HepG2 (cell line): Measurements from ENCODE around the gene GNMT. TPM values are rescaled to one million over a fixed set of nuclear protein-coding genes. Genes with fewer than 3 reads are reported as not detected.

Source experiments
- ATAC-seq: fragments of 200-7000 bp; cut with Tn5 transposase; 3 replicates; pipeline ENCODE4 v1.9.1; 2020; ENCODE audit warnings: mild to moderate bottlenecking, moderate library complexity
- BruUV-seq: library from RNA; stranded (reverse); fragments of 400-500 nt; replicated peaks from 2 replicates; lab custom pipeline; 2021; lab: Mats Ljungman, UMichigan
- CTCF ChIA-PET: fragments of 300-600 bp; formaldehyde crosslinking; extraction: SDS; loops from one replicate; lab custom pipeline; 2021; ENCODE audit warnings: low total read pairs, inconsistent platforms, low intra/inter-chr PET ratio; lab: Yijun Ruan, JAX
- POLR2A ChIA-PET: fragments of 350-600 bp; sonication (Branson Sonifier 250); formaldehyde crosslinking; loops from one replicate; lab custom pipeline; 2020; ENCODE audit warnings: antibody characterized with exemption, inconsistent platforms; lab: Yijun Ruan, JAX
- DNase-seq: peaks from one replicate; pipeline ENCODE4 v3.0.0-alpha.2; 2015; ENCODE audit warnings: low spot score
- FAIRE-seq: peaks from 3 replicates; lab custom pipeline; 2011; peaks lifted over from hg19 to GRCh38; lab: Jason Lieb, UNC
- H2AFZ ChIP-seq: one replicate; pipeline ENCODE4 v1.6.1; 2011; ENCODE audit warnings: low read length, inconsistent platforms
- H3K27ac ChIP-seq: fragments of 300-600 bp; 3 replicates; pipeline ENCODE4 v1.8.0; 2011; ENCODE audit warnings: mixed run types, mild to moderate bottlenecking, mixed read lengths, low read length, inconsistent platforms; ENCODE audit not compliant: insufficient read depth; ENCODE audit errors: extremely low read length
- H3K27me3 ChIP-seq, 2 experiments: fragments of 200-600 bp in 1 of 2; 2 replicates in 1 of 2; 3 replicates in 1 of 2; pipeline versions ENCODE4 v1.6.0 to v1.8.0; 2011; ENCODE audit warnings: low read length in 2 of 2, mild to moderate bottlenecking in 2 of 2, moderate library complexity in 2 of 2, inconsistent platforms in 1 of 2; ENCODE audit not compliant: insufficient read depth in 2 of 2, control insufficient read depth in 1 of 2
- H3K36me3 ChIP-seq, 2 experiments: fragments of 200-600 bp in 1 of 2; replicated peaks in 1 of 2; 2 replicates in 1 of 2; 3 replicates in 1 of 2; pipeline versions ENCODE4 v1.5.1 to v1.8.0; 2011; ENCODE audit warnings: low read length in 2 of 2, inconsistent platforms in 1 of 2; ENCODE audit not compliant: insufficient read depth in 2 of 2, control insufficient read depth in 1 of 2
- H3K4me1 ChIP-seq: 2 replicates; pipeline ENCODE4 v1.5.1; 2012; ENCODE audit warnings: low read length, inconsistent platforms; ENCODE audit not compliant: insufficient read depth
- H3K4me2 ChIP-seq: 2 replicates; pipeline ENCODE4 v1.6.0; 2011; ENCODE audit warnings: low read depth, low read length, inconsistent platforms
- H3K4me3 ChIP-seq, 3 experiments: fragments of 200-600 bp in 1 of 3; sonication (generic), shearing (Covaris generic) in 1 of 3; replicated peaks in 1 of 3; 2 replicates each; pipeline ENCODE4 v1.5.1; 2011 to 2016; ENCODE audit warnings: low read length in 3 of 3, inconsistent platforms in 2 of 3, low read depth in 2 of 3, mild to moderate bottlenecking in 2 of 3, control low read depth in 1 of 3, mixed read lengths in 1 of 3; ENCODE audit not compliant: insufficient read depth in 1 of 3
- H3K79me2 ChIP-seq: one replicate; pipeline ENCODE4 v1.6.1; 2011; ENCODE audit warnings: low read length, inconsistent platforms; ENCODE audit not compliant: insufficient read depth
- H3K9ac ChIP-seq: 2 replicates; pipeline ENCODE4 v1.6.0; 2011; ENCODE audit warnings: mild to moderate bottlenecking, low read depth, low read length, inconsistent platforms; ENCODE audit not compliant: insufficient read depth
- H3K9me3 ChIP-seq: 2 replicates; pipeline ENCODE4 v1.5.1; 2012; ENCODE audit warnings: mild to moderate bottlenecking, low read length
- H4K20me1 ChIP-seq: 2 replicates; pipeline ENCODE4 v1.6.0; 2011; ENCODE audit warnings: inconsistent platforms, mild to moderate bottlenecking, low read length, moderate library complexity; ENCODE audit not compliant: insufficient read depth
- CBX2 ChIP-seq, 2 experiments: fragments of 200-600 bp in 1 of 2; sonication (generic); formaldehyde crosslinking in 1 of 2; IDR thresholded peaks; 2 replicates each; pipeline versions ENCODE4 v1.7.0 to v1.8.1; 2018 to 2022; ENCODE audit warnings: low read depth in 2 of 2, low read length in 1 of 2, mild to moderate bottlenecking in 1 of 2, missing genetic modification reagents in 1 of 2
- ELK4 ChIP-seq: sonication (generic); formaldehyde crosslinking; IDR thresholded peaks from 2 replicates; pipeline ENCODE4 v1.9.0; 2021; ENCODE audit warnings: missing genetic modification reagents, borderline replicate concordance
- MEIS2 ChIP-seq: sonication (generic); formaldehyde crosslinking; IDR thresholded peaks from 2 replicates; pipeline ENCODE4 v1.9.0; 2021; ENCODE audit warnings: mild to moderate bottlenecking, missing genetic modification reagents
- MIER2 ChIP-seq: IDR thresholded peaks from 2 replicates; pipeline ENCODE4 v1.6.1; 2016; ENCODE audit warnings: missing biosample characterization, missing genetic modification reagents
- SETDB1 ChIP-seq: sonication (generic); formaldehyde crosslinking; IDR thresholded peaks from 2 replicates; pipeline ENCODE4 v1.5.1; 2020; ENCODE audit warnings: missing genetic modification reagents, mild to moderate bottlenecking, borderline replicate concordance
- SMARCC2 ChIP-seq: fragments of 450-650 bp; IDR thresholded peaks from 2 replicates; pipeline ENCODE4 v1.6.1; 2017; ENCODE audit warnings: antibody characterized with exemption, mild to moderate bottlenecking
- SRSF1 ChIP-seq: fragments of 200-400 bp; formaldehyde crosslinking; optimal IDR thresholded peaks from 2 replicates; pipeline ENCODE3; 2017; ENCODE audit warnings: mild to moderate bottlenecking, low read depth, low read length, moderate library complexity
- YEATS4 ChIP-seq: sonication (generic); formaldehyde crosslinking; IDR thresholded peaks from 2 replicates; pipeline ENCODE4 v1.4.0; 2020; ENCODE audit warnings: missing genetic modification reagents, borderline replicate concordance
- ZC3H13 ChIP-seq: sonication (generic); formaldehyde crosslinking; IDR thresholded peaks from 2 replicates; pipeline ENCODE4 v1.8.1; 2023; ENCODE audit warnings: mild to moderate bottlenecking, missing genetic modification reagents, moderate library complexity
- ZFX ChIP-seq: sonication (generic); formaldehyde crosslinking; IDR thresholded peaks from 2 replicates; pipeline ENCODE4 v1.4.0; 2020; ENCODE audit warnings: mild to moderate bottlenecking, low read depth, missing genetic modification reagents, moderate library complexity
- ZKSCAN1 ChIP-seq: fragments of 150-350 bp; IDR thresholded peaks from 2 replicates; pipeline ENCODE4 v1.6.1; 2014; ENCODE audit warnings: low read length
- ZNF263 ChIP-seq: sonication (generic); formaldehyde crosslinking; IDR thresholded peaks from 2 replicates; pipeline ENCODE4 v1.4.0; 2020; ENCODE audit warnings: missing genetic modification reagents
- ZNF687 ChIP-seq: sonication (generic); formaldehyde crosslinking; IDR thresholded peaks from 2 replicates; pipeline ENCODE4 v1.5.1; 2020; ENCODE audit warnings: mild to moderate bottlenecking, missing genetic modification reagents, moderate library complexity
- WGBS: methylation state at CpG from one replicate; pipeline ENCODE4 v1.1.6; 2017; ENCODE audit warnings: low lambda C conversion rate; 5-methylcytosine and 5-hydroxymethylcytosine counted together
- in situ Hi-C: cut with HindIII; loops from 2 replicates; pipeline ENCODE4 v1.10.0; 2017; ENCODE audit warnings: low pct_unique_long_range_greater_than_20kb; ENCODE audit not compliant: extremely low pct_ligation_motif_present
- intact Hi-C: fragments of 100-400 bp; cut with micrococcal nuclease; formaldehyde crosslinking; loops from one replicate; pipeline ENCODE4 v1.10.0; 2022; ENCODE audit not compliant: unreplicated experiment
- polyA plus RNA-seq, 8 experiments: library from polyadenylated mRNA; depleted of rRNA in 3 of 8; stranded (reverse) in 7 of 8; unstranded in 1 of 8; fragments of >200 nt; fragmentation: Illumina TruSeq in 4 of 8; extraction: Trizol in 4 of 8; gene quantifications; 2 replicates each; pipeline versions ENCODE4 v1.2.1 to v1.2.3, GENCODE V29; 2011 to 2016; ENCODE audit warnings: low read depth in 4 of 8, missing spikeins in 1 of 8, mixed read lengths in 1 of 8; ENCODE audit not compliant: insufficient read depth in 1 of 8
- total RNA-seq, 5 experiments: library from RNA; depleted of rRNA; stranded (reverse); fragments of >200 nt; fragmentation: Illumina TruSeq; extraction: Trizol; gene quantifications; 2 replicates each; pipeline ENCODE4 v1.2.3, GENCODE V29; 2016; ENCODE audit warnings: low read depth in 1 of 5
- TF ChIP-seq, protein P1 (sequence below): IDR thresholded peaks from 2 replicates; pipeline ENCODE4 v1.6.1; 2016; ENCODE audit warnings: mild to moderate bottlenecking, missing biosample characterization, missing genetic modification reagents
- TF ChIP-seq, protein P2 (sequence below): sonication (generic); formaldehyde crosslinking; IDR thresholded peaks from 2 replicates; pipeline ENCODE4 v1.5.1; 2020; ENCODE audit warnings: mild to moderate bottlenecking, missing genetic modification reagents, moderate library complexity

GNMT gene
- total and polyA plus RNA-seq, 2 of the 13 experiments (the other 11 are each of a cell fraction or from before 2014, with no cell fraction given), result 2.8 to 7.0 TPM

DNA sequence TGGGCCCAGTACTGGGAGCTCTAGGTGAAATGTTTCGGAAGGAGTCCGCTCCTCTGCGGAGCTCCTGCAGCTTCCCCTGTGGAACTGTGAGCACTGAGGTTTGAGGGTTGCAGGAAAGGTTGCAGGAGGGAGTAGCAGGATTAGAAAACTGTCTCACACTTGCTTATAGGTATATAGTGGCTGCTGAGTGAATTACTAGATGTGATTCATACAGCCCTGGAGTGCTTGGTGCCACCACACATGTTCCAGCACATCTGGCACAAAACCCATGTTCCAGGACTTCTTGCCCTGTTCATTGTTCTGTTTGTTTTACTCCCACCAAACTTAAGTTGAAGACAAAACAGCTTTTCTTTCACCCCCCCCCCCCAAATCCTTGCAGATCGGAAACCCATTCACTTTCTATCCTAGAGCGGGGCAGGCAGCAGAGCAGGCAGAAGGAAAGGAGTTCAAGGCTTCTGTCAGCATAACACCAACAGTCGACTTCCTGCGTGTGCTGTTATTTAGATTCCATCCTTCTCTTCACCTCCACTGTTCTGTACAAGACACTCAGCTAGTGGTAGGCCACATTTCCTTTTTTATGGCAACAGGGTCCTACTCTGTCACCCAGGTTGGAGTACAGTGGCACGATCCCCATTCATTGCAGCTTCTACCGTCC lies 19.1 kb downstream of the GNMT start:
- intact Hi-C loops, result loop anchor here (2.0 kb wide), 1 partner anchor 79 kb away; no protein-coding TSS in a partner anchor
- TF ChIP-seq ZKSCAN1, result no peak
- no peak for TF ChIP-seq ELK4 (CRISPR knock-in tag)
- TF ChIP-seq SRSF1, result no peak
- TF ChIP-seq ZC3H13 (CRISPR knock-in tag), result no peak
- TF ChIP-seq ZNF687 (CRISPR knock-in tag), result no peak
- no peak for TF ChIP-seq MEIS2 (CRISPR knock-in tag)
- TF ChIP-seq CBX2 (IDR thresholded peaks at IDR 0.05; ENCODE audit: low read depth, low read length), result no peak
- no peak for TF ChIP-seq CBX2 (CRISPR knock-in tag; IDR thresholded peaks at IDR 0.05; ENCODE audit: low read depth)
- TF ChIP-seq, protein P1, sequence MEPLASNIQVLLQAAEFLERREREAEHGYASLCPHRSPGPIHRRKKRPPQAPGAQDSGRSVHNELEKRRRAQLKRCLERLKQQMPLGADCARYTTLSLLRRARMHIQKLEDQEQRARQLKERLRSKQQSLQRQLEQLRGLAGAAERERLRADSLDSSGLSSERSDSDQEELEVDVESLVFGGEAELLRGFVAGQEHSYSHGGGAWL, result no peak
- TF ChIP-seq ZFX, result no peak
- TF ChIP-seq SETDB1 (CRISPR knock-in tag), result no peak
- TF ChIP-seq ZNF263 (CRISPR knock-in tag), result no peak
- no peak; the same call in 1 of the 2 replicates for TF ChIP-seq MIER2
- no peak for TF ChIP-seq YEATS4 (CRISPR knock-in tag)
- TF ChIP-seq, protein P2, sequence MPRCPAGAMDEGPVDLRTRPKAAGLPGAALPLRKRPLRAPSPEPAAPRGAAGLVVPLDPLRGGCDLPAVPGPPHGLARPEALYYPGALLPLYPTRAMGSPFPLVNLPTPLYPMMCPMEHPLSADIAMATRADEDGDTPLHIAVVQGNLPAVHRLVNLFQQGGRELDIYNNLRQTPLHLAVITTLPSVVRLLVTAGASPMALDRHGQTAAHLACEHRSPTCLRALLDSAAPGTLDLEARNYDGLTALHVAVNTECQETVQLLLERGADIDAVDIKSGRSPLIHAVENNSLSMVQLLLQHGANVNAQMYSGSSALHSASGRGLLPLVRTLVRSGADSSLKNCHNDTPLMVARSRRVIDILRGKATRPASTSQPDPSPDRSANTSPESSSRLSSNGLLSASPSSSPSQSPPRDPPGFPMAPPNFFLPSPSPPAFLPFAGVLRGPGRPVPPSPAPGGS, result no peak; the same call in 1 of the 2 replicates
- no peak for TF ChIP-seq SMARCC2

More for the DNA sequence above, 19.1 kb downstream of the GNMT start:
- Histone ChIP-seq H3K9ac (peak overlapping the region; percentile 87), H4K20me1 (no peaks in the 10 kb centered on the region), H3K36me3 (no peaks in the 10 kb centered on the region), H3K4me3 (peak overlapping the region; percentile 79 to 96 (median 95)), H3K4me2 (peak overlapping the region; percentile 97), H3K4me1 (peaks cover 44% of the 10 kb centered on the region), H2AFZ (peak overlapping the region; percentile 85), H3K79me2 (peaks cover 10% of the 10 kb centered on the region), H3K27ac (peak overlapping the region; percentile 73), H3K9me3 (no peaks in the 10 kb centered on the region), H3K27me3 (no peaks in the 10 kb centered on the region; a peak in 1 of 5 replicates)
- ChIA-PET CTCF (no interaction called here), POLR2A (interaction anchor here (0.6 to 3.8 kb wide), 29 partner anchors 9 to 596 kb away, joined by 3 to 52 read pairs (median 8); partner anchors contain the start of genes BICRAL, CNPY3, CUL7 and GNMT)
- TSS peak; percentile 97 for BruUV-seq
- in situ Hi-C loops, result no loop called here
- ATAC-seq (peak; percentile 9), FAIRE-seq (no peak), DNase-seq (no peak)
- WGBS, result 51% methylated on average over 9 of the region's 9 CpGs
